Fibroblast of lung (primary cell): ENCODE data around the gene BUD13.
"Not testable (repeated sequence)": the region's sequence is repeated elsewhere in the genome, so short reads cannot be mapped to it uniquely, and the experiment has no call there.

Experiments
- CTCF ChIP-seq, 2 donors: IDR thresholded peaks in 1 of 2; conservative IDR thresholded peaks in 1 of 2; 1 replicate in 1 of 2; 2 replicates in 1 of 2; pipeline ENCODE4 v1.5.1; 2011 to 2012; ENCODE audit warnings: low read length in 2 of 2, control low read depth in 1 of 2, inconsistent platforms in 1 of 2, low read depth in 1 of 2, mild to moderate bottlenecking in 1 of 2
- EZH2 ChIP-seq: IDR thresholded peaks from 2 replicates; pipeline ENCODE4 v1.5.1; 2012; ENCODE audit warnings: low read length, control low read depth, mild to moderate bottlenecking; ENCODE audit errors: missing control alignments

GRCh38 chr11:116756044-116756443 is 16.7 kb downstream of the BUD13 start:
- not testable (repeated sequence) for TF ChIP-seq CTCF (conservative IDR thresholded peaks at IDR 0.05 in 1 of 2, IDR thresholded peaks at IDR 0.05 in 1 of 2; ENCODE audit: low read depth in 1 of 2, low read length in 2 of 2); EZH2
